Activated T-helper 1 cell treated with anti-CD3 and anti-CD28 coated beads, Interleukin-12 subunit alpha, Interleukin-12 subunit beta, Interleukin-2, Interleukin-4 antibody, amounts not matched to agents 30 ng/mL and 10 ng/mL and 1 ng/mL, durations not matched to agents 14 hours and 24 hours and 36 hours (primary cell): Measurements from ENCODE around the gene ANAPC15. TPM values are rescaled to one million over a fixed set of nuclear protein-coding genes. Genes with fewer than 3 reads are reported as not detected.

Source experiments
- total RNA-seq: library from RNA; stranded (reverse); gene quantifications from 2 replicates; pipeline ENCODE4 v1.2.3, GENCODE V29; 2022

Gene ANAPC15
- total RNA-seq, 1 donor from 2014 or later = 49.4 TPM

Other genes with a start within 250 kb of the ANAPC15 start
- gene DEFB131B, start 234.2 kb downstream of the ANAPC15 start, total RNA-seq = not detected in 2 replicates
- gene XNDC1N, start 184.1 kb downstream of the ANAPC15 start, total RNA-seq = 20.9 and 21.5 TPM in 2 replicates
- 65.8 and 70.3 TPM in 2 replicates for gene RNF121, start 183.6 kb downstream of the ANAPC15 start, total RNA-seq
- 15.6 and 18.5 TPM in 2 replicates for gene IL18BP, start 113.8 kb downstream of the ANAPC15 start, total RNA-seq
- 141 and 150 TPM in 2 replicates for gene NUMA1, start 32.2 kb downstream of the ANAPC15 start, total RNA-seq
- gene LRRC51, start 31.8 kb downstream of the ANAPC15 start, total RNA-seq = 5.7 and 8.2 TPM in 2 replicates
- 70.2 and 77.7 TPM in 2 replicates for gene LAMTOR1, start 9.4 kb downstream of the ANAPC15 start, total RNA-seq
- not detected in 2 replicates for gene TOMT, start 6.8 kb downstream of the ANAPC15 start, total RNA-seq
- gene FOLR3, start 23.0 kb upstream of the ANAPC15 start, total RNA-seq = not detected in 2 replicates
- not detected in 2 replicates for gene FOLR1, start 79.4 kb upstream of the ANAPC15 start, total RNA-seq
- gene FOLR2, start 104.1 kb upstream of the ANAPC15 start, total RNA-seq = not detected in 2 replicates
- 139 and 140 TPM in 2 replicates for gene INPPL1, start 112.1 kb upstream of the ANAPC15 start, total RNA-seq
- not detected in 2 replicates for gene PHOX2A, start 131.5 kb upstream of the ANAPC15 start, total RNA-seq